Fibroblast of the aortic adventitia (primary cell): ENCODE results near the gene AP4E1. TPM values are rescaled to one million over a fixed set of nuclear protein-coding genes. Genes with fewer than 3 reads are reported as not detected.
"Not testable (repeated sequence)": the region's sequence is repeated elsewhere in the genome, so short reads cannot be mapped to it uniquely, and the experiment has no call there.

Source experiments
- DNase-seq: peaks from one replicate; pipeline ENCODE4 v3.0.0-alpha.2; 2010; ENCODE audit warnings: low read depth
- H3K4me3 ChIP-seq: 2 replicates; pipeline ENCODE4 v1.5.1; 2011; ENCODE audit warnings: low read depth, mild to moderate bottlenecking, control low read depth, low read length, moderate library complexity
- total RNA-seq: library from RNA; depleted of rRNA; stranded (reverse); fragments of >200 nt; gene quantifications from 2 replicates; pipeline ENCODE4 v1.2.3, GENCODE V29; 2012; ENCODE audit warnings: low replicate concordance
- TF ChIP-seq, protein P1 (sequence below): IDR thresholded peaks from 2 replicates; pipeline ENCODE4 v1.5.1; 2011; ENCODE audit warnings: mild to moderate bottlenecking, low read length, control low read depth, inconsistent platforms; ENCODE audit not compliant: insufficient read depth

The AP4E1 gene
- total RNA-seq, 1 donor, result 17.1 TPM

- no peak overlapping the region for H3K4me3 ChIP-seq
- TF ChIP-seq, protein P1, sequence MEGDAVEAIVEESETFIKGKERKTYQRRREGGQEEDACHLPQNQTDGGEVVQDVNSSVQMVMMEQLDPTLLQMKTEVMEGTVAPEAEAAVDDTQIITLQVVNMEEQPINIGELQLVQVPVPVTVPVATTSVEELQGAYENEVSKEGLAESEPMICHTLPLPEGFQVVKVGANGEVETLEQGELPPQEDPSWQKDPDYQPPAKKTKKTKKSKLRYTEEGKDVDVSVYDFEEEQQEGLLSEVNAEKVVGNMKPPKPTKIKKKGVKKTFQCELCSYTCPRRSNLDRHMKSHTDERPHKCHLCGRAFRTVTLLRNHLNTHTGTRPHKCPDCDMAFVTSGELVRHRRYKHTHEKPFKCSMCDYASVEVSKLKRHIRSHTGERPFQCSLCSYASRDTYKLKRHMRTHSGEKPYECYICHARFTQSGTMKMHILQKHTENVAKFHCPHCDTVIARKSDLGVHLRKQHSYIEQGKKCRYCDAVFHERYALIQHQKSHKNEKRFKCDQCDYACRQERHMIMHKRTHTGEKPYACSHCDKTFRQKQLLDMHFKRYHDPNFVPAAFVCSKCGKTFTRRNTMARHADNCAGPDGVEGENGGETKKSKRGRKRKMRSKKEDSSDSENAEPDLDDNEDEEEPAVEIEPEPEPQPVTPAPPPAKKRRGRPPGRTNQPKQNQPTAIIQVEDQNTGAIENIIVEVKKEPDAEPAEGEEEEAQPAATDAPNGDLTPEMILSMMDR, result no peak
- DNase-seq, result no peak
Observed at GRCh38 chr15:50872832-50873426, 35.6 kb upstream of the AP4E1 start.

DNA sequence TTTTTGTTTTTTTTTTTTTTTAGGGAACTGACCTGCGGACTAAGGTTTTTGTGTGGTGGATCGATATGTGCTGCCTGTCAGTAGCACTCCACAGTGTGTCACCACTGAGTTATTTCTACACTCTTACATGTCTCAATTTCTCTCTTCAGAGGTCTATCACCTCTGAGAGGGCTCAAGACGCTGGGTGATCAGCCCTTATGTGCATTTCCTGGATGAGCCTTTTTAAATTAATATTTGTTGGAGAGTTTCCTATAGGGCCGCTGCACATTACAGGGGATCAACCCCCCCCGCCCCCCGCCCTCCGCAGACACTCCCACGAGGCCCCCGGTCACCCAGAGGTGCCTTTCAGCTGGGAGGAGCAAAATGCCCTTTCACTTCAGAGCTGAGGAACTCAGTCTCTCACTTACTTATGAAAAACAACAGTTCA, 34.5 kb upstream of the AP4E1 start:
- H3K4me3 ChIP-seq, result no peak overlapping the region
- no peak for DNase-seq
- TF ChIP-seq, protein P1, result no peak

DNA sequence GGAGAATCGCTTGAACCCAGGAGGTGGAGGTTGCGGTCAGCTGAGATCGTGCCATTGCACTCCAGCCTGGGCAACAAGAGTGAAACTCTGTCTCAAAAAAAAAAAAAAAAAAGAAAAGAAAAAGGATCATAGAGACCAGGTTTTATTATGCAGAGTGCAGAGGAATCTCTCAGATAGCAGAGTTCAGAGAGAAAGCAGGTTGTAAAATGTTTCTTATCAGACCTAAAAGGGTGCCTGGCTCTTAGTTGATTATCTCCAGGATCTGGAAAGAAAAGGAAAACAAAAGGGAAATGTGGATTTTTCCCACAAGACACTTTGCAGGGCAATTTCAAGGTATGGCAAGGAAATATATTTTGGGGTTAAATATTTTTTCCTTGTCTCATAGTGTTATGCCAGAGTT, 33.2 kb upstream of the AP4E1 start:
- not testable (repeated sequence) for H3K4me3 ChIP-seq, DNase-seq

DNA sequence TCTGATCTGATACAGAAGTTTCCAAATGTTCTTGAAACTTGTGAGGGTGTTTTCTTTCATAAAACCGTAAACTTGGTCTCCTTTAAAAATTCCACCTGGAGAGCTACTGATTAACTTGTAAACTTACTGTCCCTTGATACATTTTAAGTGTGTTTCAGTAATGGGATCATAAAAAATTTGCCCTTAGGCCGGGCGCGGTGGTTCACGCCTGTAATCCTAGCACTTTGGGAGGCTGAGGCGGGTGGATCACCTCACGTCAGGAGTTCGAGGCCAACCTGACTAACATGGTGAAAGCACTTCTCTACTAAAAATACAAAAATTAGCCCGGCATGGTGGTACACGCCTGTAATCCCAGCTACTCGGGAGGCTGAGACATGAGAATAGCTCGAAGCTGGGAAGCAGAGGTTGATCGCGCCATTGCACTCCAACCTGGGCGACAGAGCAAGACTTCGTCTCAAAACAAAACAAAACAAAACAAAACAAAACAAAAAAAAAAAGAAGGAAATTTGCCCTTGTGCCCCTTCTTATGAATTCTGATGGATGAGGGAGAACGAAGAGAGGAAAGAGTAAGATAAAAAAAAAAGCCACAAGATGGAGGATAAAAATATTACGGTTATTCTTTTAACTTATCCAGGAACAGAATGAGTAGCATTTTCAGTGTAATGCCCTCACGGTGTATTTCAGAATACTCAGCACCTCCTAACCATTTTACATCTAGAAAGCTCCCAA, 32.1 kb upstream of the AP4E1 start:
- TF ChIP-seq, protein P1, result no peak
- DNase-seq, result no peak
- H3K4me3 ChIP-seq, result peak overlapping the region; percentile 29

- peak; percentile 98 for DNase-seq
- TF ChIP-seq, protein P1, result peak; percentile 98
Observed at GRCh38 chr15:50876989-50877360, 31.5 kb upstream of the AP4E1 start.

DNA sequence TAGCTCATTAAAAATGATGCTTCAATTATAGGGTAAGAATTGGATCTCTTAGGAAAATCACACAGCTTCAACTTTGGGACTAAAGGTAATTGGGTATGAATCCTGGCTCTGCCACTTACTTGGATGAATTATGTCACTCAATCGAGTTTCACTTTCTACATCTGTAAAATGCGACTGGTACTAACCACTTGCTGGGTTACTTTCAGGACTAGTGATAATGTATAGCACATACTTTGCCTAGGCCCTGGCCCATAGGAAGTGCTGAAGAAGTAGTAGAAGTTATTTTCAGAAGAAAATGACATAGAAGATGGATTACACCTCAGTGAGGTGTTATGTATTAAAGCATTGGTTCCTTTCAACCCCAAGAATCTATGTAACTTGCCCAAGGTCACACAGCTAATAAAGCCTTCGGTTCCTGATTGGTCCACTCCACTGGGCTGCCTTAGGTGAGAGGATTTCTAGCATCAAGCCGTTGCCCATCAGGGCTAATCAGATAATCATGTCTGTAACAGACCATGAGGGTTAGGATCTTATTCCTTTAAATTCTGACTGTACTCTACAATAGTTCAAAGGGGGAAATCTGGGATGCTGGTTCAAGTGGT, 29.4 kb upstream of the AP4E1 start:
- TF ChIP-seq, protein P1, result no peak
- DNase-seq, result no peak
- no peak overlapping the region for H3K4me3 ChIP-seq

More at GRCh38 chr15:50876989-50877360, 31.5 kb upstream of the AP4E1 start:
- H3K4me3 ChIP-seq, result peak overlapping the region; percentile 35

- TF ChIP-seq, protein P1, result no peak
- DNase-seq, result no peak
- no peak overlapping the region for H3K4me3 ChIP-seq
Observed at GRCh38 chr15:50880206-50880605, 28.3 kb upstream of the AP4E1 start.
